WTC11 (cell line): ENCODE data around the gene H6PD. TPM values are rescaled to one million over a fixed set of nuclear protein-coding genes. Genes with fewer than 3 reads are reported as not detected.

Source experiments
- ATAC-seq: fragments of 200-7000 bp; cut with Tn5 transposase; 2 replicates; pipeline ENCODE4 v1.10.0; 2021; ENCODE audit warnings: mild to moderate bottlenecking, moderate library complexity
- CTCF ChIA-PET: fragments of 300-600 bp; sonication (Branson Sonifier 250); formaldehyde crosslinking; loops from one replicate; lab custom pipeline; 2021; ENCODE audit warnings: antibody characterized with exemption; lab: Charles Lee
- POLR2A ChIA-PET: fragments of 350-600 bp; sonication (Branson Sonifier 250); formaldehyde crosslinking; loops from one replicate; lab custom pipeline; 2021; ENCODE audit warnings: antibody characterized with exemption; lab: Charles Lee
- DNase-seq: peaks from one replicate; pipeline ENCODE4 v3.0.0; 2021; ENCODE audit warnings: low spot score
- H3K27ac Mint-ChIP-seq: 2 replicates; pipeline ENCODE4 v1.8.0; 2021; ENCODE audit warnings: mixed read lengths
- H3K27me3 Mint-ChIP-seq: 2 replicates; pipeline ENCODE4 v1.8.0; 2021; ENCODE audit warnings: low read depth, mild to moderate bottlenecking, moderate library complexity, mixed read lengths
- H3K36me3 Mint-ChIP-seq: 2 replicates; pipeline ENCODE4 v1.8.0; 2021; ENCODE audit warnings: mixed read lengths
- H3K4me1 Mint-ChIP-seq: 2 replicates; pipeline ENCODE4 v1.8.0; 2022; ENCODE audit warnings: mixed read lengths
- H3K4me3 Mint-ChIP-seq: 2 replicates; pipeline ENCODE4 v1.8.0; 2021; ENCODE audit warnings: mild to moderate bottlenecking, moderate library complexity, mixed read lengths
- H3K9me3 Mint-ChIP-seq: 2 replicates; pipeline ENCODE4 v1.8.0; 2021; ENCODE audit warnings: mixed read lengths
- ATF1 ChIP-seq: sonication (generic); formaldehyde crosslinking; IDR thresholded peaks from 2 replicates; pipeline ENCODE4 v1.8.1; 2023; ENCODE audit warnings: mild to moderate bottlenecking, moderate library complexity, missing genetic modification reagents
- ATF2 ChIP-seq: sonication (generic); formaldehyde crosslinking; IDR thresholded peaks from 2 replicates; pipeline ENCODE4 v1.8.1; 2022; ENCODE audit warnings: low read depth, missing genetic modification reagents, borderline replicate concordance
- ATF6 ChIP-seq: sonication (generic); formaldehyde crosslinking; IDR thresholded peaks from 2 replicates; pipeline ENCODE4 v1.8.1; 2023; ENCODE audit warnings: mild to moderate bottlenecking, missing genetic modification reagents
- CBFB ChIP-seq: sonication (generic); formaldehyde crosslinking; IDR thresholded peaks from 2 replicates; pipeline ENCODE4 v1.8.1; 2022; ENCODE audit warnings: mild to moderate bottlenecking, low read depth, missing genetic modification reagents
- FOXJ3 ChIP-seq: sonication (generic); formaldehyde crosslinking; IDR thresholded peaks from 2 replicates; pipeline ENCODE4 v1.9.0; 2021; ENCODE audit warnings: missing genetic modification reagents, mild to moderate bottlenecking, borderline replicate concordance
- GABPB1 ChIP-seq: sonication (generic); formaldehyde crosslinking; IDR thresholded peaks from 2 replicates; pipeline ENCODE4 v1.8.1; 2023; ENCODE audit warnings: mild to moderate bottlenecking, missing genetic modification reagents
- HMGA2 ChIP-seq: fragments of 250-450 bp; sonication (Bioruptor Pico); IDR thresholded peaks from 2 replicates; pipeline ENCODE4 v1.4.0; 2021; ENCODE audit warnings: mild to moderate bottlenecking, moderate library complexity
- IRF2 ChIP-seq: sonication (generic); formaldehyde crosslinking; IDR thresholded peaks from 2 replicates; pipeline ENCODE4 v1.8.0; 2022; ENCODE audit warnings: low read depth, missing genetic modification reagents, borderline replicate concordance
- JUN ChIP-seq: sonication (generic); formaldehyde crosslinking; IDR thresholded peaks from 2 replicates; pipeline ENCODE4 v1.8.0; 2023; ENCODE audit warnings: mild to moderate bottlenecking, missing genetic modification reagents
- MLX ChIP-seq: sonication (generic); formaldehyde crosslinking; IDR thresholded peaks from 2 replicates; pipeline ENCODE4 v1.8.1; 2023; ENCODE audit warnings: mild to moderate bottlenecking, missing genetic modification reagents, moderate library complexity
- NFYB ChIP-seq: sonication (generic); formaldehyde crosslinking; conservative IDR thresholded peaks from 2 replicates; pipeline ENCODE4 v1.8.0; 2022; ENCODE audit warnings: low read depth, missing genetic modification reagents
- NR3C1 ChIP-seq: sonication (generic); formaldehyde crosslinking; conservative IDR thresholded peaks from 2 replicates; pipeline ENCODE4 v1.8.1; 2023; ENCODE audit warnings: low read depth, mild to moderate bottlenecking, missing genetic modification reagents
- PRDM15 ChIP-seq: sonication (generic); formaldehyde crosslinking; IDR thresholded peaks from 2 replicates; pipeline ENCODE4 v1.8.0; 2022; ENCODE audit warnings: missing genetic modification reagents
- SMAD4 ChIP-seq: sonication (generic); formaldehyde crosslinking; IDR thresholded peaks from 2 replicates; pipeline ENCODE4 v1.8.0; 2022; ENCODE audit warnings: mild to moderate bottlenecking, missing genetic modification reagents
- ZNF138 ChIP-seq: sonication (generic); formaldehyde crosslinking; conservative IDR thresholded peaks from 2 replicates; pipeline ENCODE4 v1.8.1; 2022; ENCODE audit warnings: mild to moderate bottlenecking, moderate library complexity, missing genetic modification reagents
- ZNF232 ChIP-seq: sonication (generic); formaldehyde crosslinking; IDR thresholded peaks from 2 replicates; pipeline ENCODE4 v1.8.0; 2022; ENCODE audit warnings: mild to moderate bottlenecking, missing genetic modification reagents
- ZNF512 ChIP-seq: sonication (generic); formaldehyde crosslinking; IDR thresholded peaks from 2 replicates; pipeline ENCODE4 v1.8.1; 2022; ENCODE audit warnings: missing genetic modification reagents, borderline replicate concordance
- total RNA-seq: library from RNA; stranded (reverse); gene quantifications from 3 replicates; pipeline ENCODE4 v1.2.3, GENCODE V29; 2021

Gene H6PD
- total RNA-seq, 1 experiment from 2014 or later, result 7.4 TPM

GRCh38 chr1:9241891-9242290 lies 7.3 kb downstream of the H6PD start (continued):
- TF ChIP-seq ATF6 (CRISPR knock-in tag) (no peak), HMGA2 (CRISPR knock-in tag) (no peak), PRDM15 (CRISPR knock-in tag) (no peak), NFYB (no peak)

GRCh38 chr1:9242338-9242969 lies 7.9 kb downstream of the H6PD start:
- ChIA-PET CTCF (interaction anchor here (0.7 to 5.1 kb wide), 7 partner anchors 7 to 231 kb away, joined by 3 to 31 read pairs (median 4); partner anchors contain the start of gene H6PD), POLR2A (no interaction called here)
- Mint-ChIP-seq H3K4me1 (peaks cover 34% of the 10 kb centered on the region), H3K27me3 (no peaks in the 10 kb centered on the region), H3K4me3 (no peak overlapping the region)
- DNase-seq (no peak), ATAC-seq (no peak)
- TF ChIP-seq ZNF232 (CRISPR knock-in tag), result no peak
- peak; percentile 37; the same call in 1 of the 2 replicates for TF ChIP-seq GABPB1 (CRISPR knock-in tag)
- TF ChIP-seq, all 79 proteins: peak for 1
- Mint-ChIP-seq H3K27ac (no peak overlapping the region), H3K9me3 (no peaks in the 10 kb centered on the region), H3K36me3 (no peaks in the 10 kb centered on the region)

- Mint-ChIP-seq H3K4me1 (peaks cover 36% of the 10 kb centered on the region), H3K27me3 (no peaks in the 10 kb centered on the region), H3K9me3 (no peaks in the 10 kb centered on the region), H3K27ac (no peak overlapping the region), H3K36me3 (no peaks in the 10 kb centered on the region), H3K4me3 (no peak overlapping the region)
- ATAC-seq (no peak), DNase-seq (no peak)
- POLR2A ChIA-PET, result no interaction called here
- TF ChIP-seq ATF1, result no peak
- no peak for TF ChIP-seq FOXJ3 (CRISPR knock-in tag)
- no peak for TF ChIP-seq CBFB (CRISPR knock-in tag)
- no peak for TF ChIP-seq IRF2 (CRISPR knock-in tag)
- TF ChIP-seq SMAD4 (CRISPR knock-in tag), result no peak
- no peak for TF ChIP-seq MLX (CRISPR knock-in tag)
- TF ChIP-seq ZNF138, result no peak
- TF ChIP-seq ZNF512, result no peak
- no peak for TF ChIP-seq JUN (CRISPR knock-in tag)
- TF ChIP-seq ATF2, result no peak
- no peak for TF ChIP-seq NR3C1 (CRISPR knock-in tag)
- CTCF ChIA-PET, result interaction anchor here (0.8 to 10.2 kb wide), 7 partner anchors 6 to 132 kb away, joined by 3 to 154 read pairs (median 4); partner anchors contain the start of gene H6PD
Observed at GRCh38 chr1:9243066-9243739, 8.6 kb downstream of the H6PD start.
